ENCODE measurements around the gene MMP14. TPM values are rescaled to one million over a fixed set of nuclear protein-coding genes. Genes with fewer than 3 reads are reported as not detected.

MMP14 gene
- total RNA-seq, 1 donor from 2014 or later, result 306 TPM

GRCh38 chr14:22896760-22897159, 60.4 kb downstream of the MMP14 start:
- H3K27ac Mint-ChIP-seq, result no peak overlapping the region
- no peaks in the 10 kb centered on the region for H3K27me3 Mint-ChIP-seq (ENCODE audit: low read depth)
- no peak for DNase-seq (ENCODE audit: low spot score in 2 of 2, unreplicated experiment in 2 of 2)

GRCh38 chr14:22897357-22897756, 61.0 kb downstream of the MMP14 start:
- H3K4me1 Mint-ChIP-seq, result no peaks in the 10 kb centered on the region
- H3K27ac Mint-ChIP-seq, result no peak overlapping the region
- no peaks in the 10 kb centered on the region for H3K9me3 Mint-ChIP-seq
- no peak for TF ChIP-seq CTCF (IDR thresholded peaks at IDR 0.05; ENCODE audit: unreplicated experiment)
- DNase-seq (ENCODE audit: low spot score in 2 of 2, unreplicated experiment in 2 of 2), result no peak
- peaks cover 12% of the 10 kb centered on the region for H3K36me3 Mint-ChIP-seq
- H3K27me3 Mint-ChIP-seq (ENCODE audit: low read depth), result no peaks in the 10 kb centered on the region
- no peak overlapping the region for H3K4me3 Mint-ChIP-seq

More at GRCh38 chr14:22896760-22897159, 60.4 kb downstream of the MMP14 start:
- TF ChIP-seq CTCF (IDR thresholded peaks at IDR 0.05; ENCODE audit: unreplicated experiment), result no peak
- H3K4me1 Mint-ChIP-seq, result no peaks in the 10 kb centered on the region
- peaks cover 7% of the 10 kb centered on the region for H3K36me3 Mint-ChIP-seq
- H3K4me3 Mint-ChIP-seq, result no peak overlapping the region
- no peaks in the 10 kb centered on the region for H3K9me3 Mint-ChIP-seq

Other genes with a start within 250 kb of the MMP14 start
- gene DAD1, start 247.4 kb upstream of the MMP14 start, total RNA-seq, result 140 to 141 TPM (median 141 TPM) in 3 replicates
- 28.2 to 29.3 TPM (median 28.4 TPM) in 3 replicates for gene ABHD4, start 238.3 kb upstream of the MMP14 start, total RNA-seq
- gene OR6J1, start 192.2 kb upstream of the MMP14 start, total RNA-seq, result not detected in 3 replicates
- gene OXA1L, start 69.9 kb upstream of the MMP14 start, total RNA-seq, result 115 to 118 TPM (median 117 TPM) in 3 replicates
- 8.3 to 9.8 TPM (median 8.9 TPM) in 3 replicates for gene SLC7A7, start 21.1 kb upstream of the MMP14 start, total RNA-seq
- 67.4 to 77.0 TPM (median 74.4 TPM) in 3 replicates for gene MRPL52, start 6.7 kb upstream of the MMP14 start, total RNA-seq
- 38.6 to 40.4 TPM (median 39.8 TPM) in 3 replicates for gene LRP10, start 35.2 kb downstream of the MMP14 start, total RNA-seq
- 2.6 to 3.0 TPM (median 3.0 TPM) in 3 replicates for gene REM2, start 46.6 kb downstream of the MMP14 start, total RNA-seq
- gene RBM23, start 82.6 kb downstream of the MMP14 start, total RNA-seq, result 97.9 to 106 TPM (median 101 TPM) in 3 replicates
- 86.2 to 89.8 TPM (median 86.2 TPM) in 3 replicates for gene PRMT5, start 92.8 kb downstream of the MMP14 start, total RNA-seq
- gene HAUS4, start 120.5 kb downstream of the MMP14 start, total RNA-seq, result 32.7 to 33.2 TPM (median 33.0 TPM) in 3 replicates
- 108 to 110 TPM (median 109 TPM) in 3 replicates for gene AJUBA, start 146.0 kb downstream of the MMP14 start, total RNA-seq
- gene C14orf93, start 173.6 kb downstream of the MMP14 start, total RNA-seq, result 14.0 to 15.1 TPM (median 14.9 TPM) in 3 replicates
- 121 to 124 TPM (median 123 TPM) in 3 replicates for gene PSMB5, start 198.3 kb downstream of the MMP14 start, total RNA-seq
- gene PSMB11, start 205.6 kb downstream of the MMP14 start, total RNA-seq, result 0.09 TPM in 1 of 3 replicates, not detected in the others
- 26.4 to 30.4 TPM (median 29.3 TPM) in 3 replicates for gene CDH24, start 220.9 kb downstream of the MMP14 start, total RNA-seq

Data from mesothelial cell of epicardium (in vitro differentiated cells).